ENCODE results near the gene ACOX1. TPM values are rescaled to one million over a fixed set of nuclear protein-coding genes. Genes with fewer than 3 reads are reported as not detected.

ACOX1 gene
- total and polyA plus RNA-seq, 2 of the 13 experiments (the other 11 are each of a cell fraction or from before 2014, with no cell fraction given): 86.4 to 120 TPM

DNA sequence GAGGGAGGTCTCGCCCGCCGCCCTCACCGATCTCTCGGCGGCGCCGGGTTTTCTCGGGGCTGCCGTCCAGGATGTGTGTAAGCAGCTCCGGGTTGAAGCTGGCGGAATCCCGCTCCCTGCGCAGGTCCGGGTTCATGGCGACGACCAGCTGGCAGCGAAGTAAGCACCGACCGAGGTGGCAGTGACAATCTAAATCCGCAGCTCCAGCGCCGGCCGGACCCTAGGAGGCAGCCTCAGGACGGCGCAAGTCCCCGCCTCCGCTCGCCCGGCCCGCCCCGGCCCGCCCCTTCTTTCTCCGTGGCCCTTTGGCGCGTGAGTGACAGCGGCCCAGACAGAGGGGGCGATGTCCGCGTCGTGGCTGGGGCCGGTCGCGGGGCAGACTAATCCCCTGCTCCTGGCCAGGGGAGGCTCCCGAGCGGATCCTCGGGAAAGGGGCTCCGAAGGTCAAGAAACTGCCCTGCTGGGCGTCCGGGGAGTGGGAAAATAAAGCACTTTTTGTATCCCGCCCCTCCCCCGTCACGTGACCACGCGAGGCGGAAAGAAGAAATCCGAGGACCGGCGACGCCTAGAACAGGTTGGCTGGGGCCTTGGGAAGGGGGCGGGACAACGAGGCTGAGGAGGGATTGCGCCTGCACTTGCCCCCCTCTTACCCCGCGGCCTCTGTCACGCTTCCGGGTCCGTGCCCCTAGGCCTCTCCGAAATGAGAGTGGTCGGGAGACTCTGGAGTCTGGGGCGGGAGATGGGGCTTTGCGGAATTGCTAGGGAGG is at the start of gene ACOX1, which contains the start of gene TEN1 (continued):
- TF ChIP-seq, protein P1, sequence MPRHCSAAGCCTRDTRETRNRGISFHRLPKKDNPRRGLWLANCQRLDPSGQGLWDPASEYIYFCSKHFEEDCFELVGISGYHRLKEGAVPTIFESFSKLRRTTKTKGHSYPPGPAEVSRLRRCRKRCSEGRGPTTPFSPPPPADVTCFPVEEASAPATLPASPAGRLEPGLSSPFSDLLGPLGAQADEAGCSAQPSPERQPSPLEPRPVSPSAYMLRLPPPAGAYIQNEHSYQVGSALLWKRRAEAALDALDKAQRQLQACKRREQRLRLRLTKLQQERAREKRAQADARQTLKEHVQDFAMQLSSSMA (CRISPR knock-in tag; IDR thresholded peaks at IDR 0.05): peak; percentile 93; the same call in 1 of the 2 replicates
- TF ChIP-seq AHR (CRISPR knock-in tag; IDR thresholded peaks at IDR 0.05): peak; percentile 45
- TF ChIP-seq SRF (IDR thresholded peaks at IDR 0.05; ENCODE audit: low read depth, low read length): no peak
- TF ChIP-seq, protein P2, sequence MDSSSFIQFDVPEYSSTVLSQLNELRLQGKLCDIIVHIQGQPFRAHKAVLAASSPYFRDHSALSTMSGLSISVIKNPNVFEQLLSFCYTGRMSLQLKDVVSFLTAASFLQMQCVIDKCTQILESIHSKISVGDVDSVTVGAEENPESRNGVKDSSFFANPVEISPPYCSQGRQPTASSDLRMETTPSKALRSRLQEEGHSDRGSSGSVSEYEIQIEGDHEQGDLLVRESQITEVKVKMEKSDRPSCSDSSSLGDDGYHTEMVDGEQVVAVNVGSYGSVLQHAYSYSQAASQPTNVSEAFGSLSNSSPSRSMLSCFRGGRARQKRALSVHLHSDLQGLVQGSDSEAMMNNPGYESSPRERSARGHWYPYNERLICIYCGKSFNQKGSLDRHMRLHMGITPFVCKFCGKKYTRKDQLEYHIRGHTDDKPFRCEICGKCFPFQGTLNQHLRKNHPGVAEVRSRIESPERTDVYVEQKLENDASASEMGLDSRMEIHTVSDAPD (CRISPR knock-in tag; IDR thresholded peaks at IDR 0.05): peak; percentile 37
- no peak for TF ChIP-seq ZNF274 (CRISPR knock-in tag; IDR thresholded peaks at IDR 0.05)
- TF ChIP-seq ZBTB42 (CRISPR knock-in tag; IDR thresholded peaks at IDR 0.05): no peak; the same call in none of the 2 replicates
- peak; percentile 52; the same call in 1 of the 2 replicates for TF ChIP-seq ZNF317 (CRISPR knock-in tag; IDR thresholded peaks at IDR 0.05)
- peak; percentile 72 for TF ChIP-seq IRF2 (CRISPR knock-in tag; IDR thresholded peaks at IDR 0.05)
- TF ChIP-seq FOXO1 (CRISPR knock-in tag; IDR thresholded peaks at IDR 0.05): peak; percentile 67
- TF ChIP-seq CEBPB (IDR thresholded peaks at IDR 0.05; ENCODE audit: borderline replicate concordance, low read depth, low read length): no peak
- TF ChIP-seq TBX3 (IDR thresholded peaks at IDR 0.05; ENCODE audit: borderline replicate concordance): peak; percentile 78; the same call in 1 of the 2 replicates
- 0 out of 2 replicates have a peak, but pooled peaks have one; percentile 27 for TF ChIP-seq FOSL1 (CRISPR knock-in tag; IDR thresholded peaks at IDR 0.05; ENCODE audit: borderline replicate concordance)
- TF ChIP-seq FOXK2 (IDR thresholded peaks at IDR 0.05): peak; percentile 18; the same call in 1 of the 2 replicates
- TF ChIP-seq PAWR (CRISPR knock-in tag; IDR thresholded peaks at IDR 0.05; ENCODE audit: borderline replicate concordance): peak; percentile 84; the same call in 1 of the 2 replicates
- no peak for TF ChIP-seq ZNF251 (CRISPR knock-in tag; IDR thresholded peaks at IDR 0.05)
- TF ChIP-seq KLF16 (CRISPR knock-in tag; IDR thresholded peaks at IDR 0.05): peak in 1 of 2 experiments; percentile 92; a peak in 1 of 4 replicates
- TF ChIP-seq ERF (CRISPR knock-in tag; IDR thresholded peaks at IDR 0.05): peak; percentile 89
- TF ChIP-seq, protein P3, sequence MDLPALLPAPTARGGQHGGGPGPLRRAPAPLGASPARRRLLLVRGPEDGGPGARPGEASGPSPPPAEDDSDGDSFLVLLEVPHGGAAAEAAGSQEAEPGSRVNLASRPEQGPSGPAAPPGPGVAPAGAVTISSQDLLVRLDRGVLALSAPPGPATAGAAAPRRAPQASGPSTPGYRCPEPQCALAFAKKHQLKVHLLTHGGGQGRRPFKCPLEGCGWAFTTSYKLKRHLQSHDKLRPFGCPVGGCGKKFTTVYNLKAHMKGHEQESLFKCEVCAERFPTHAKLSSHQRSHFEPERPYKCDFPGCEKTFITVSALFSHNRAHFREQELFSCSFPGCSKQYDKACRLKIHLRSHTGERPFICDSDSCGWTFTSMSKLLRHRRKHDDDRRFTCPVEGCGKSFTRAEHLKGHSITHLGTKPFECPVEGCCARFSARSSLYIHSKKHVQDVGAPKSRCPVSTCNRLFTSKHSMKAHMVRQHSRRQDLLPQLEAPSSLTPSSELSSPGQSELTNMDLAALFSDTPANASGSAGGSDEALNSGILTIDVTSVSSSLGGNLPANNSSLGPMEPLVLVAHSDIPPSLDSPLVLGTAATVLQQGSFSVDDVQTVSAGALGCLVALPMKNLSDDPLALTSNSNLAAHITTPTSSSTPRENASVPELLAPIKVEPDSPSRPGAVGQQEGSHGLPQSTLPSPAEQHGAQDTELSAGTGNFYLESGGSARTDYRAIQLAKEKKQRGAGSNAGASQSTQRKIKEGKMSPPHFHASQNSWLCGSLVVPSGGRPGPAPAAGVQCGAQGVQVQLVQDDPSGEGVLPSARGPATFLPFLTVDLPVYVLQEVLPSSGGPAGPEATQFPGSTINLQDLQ (CRISPR knock-in tag; IDR thresholded peaks at IDR 0.05): no peak
- TF ChIP-seq TAF15 (IDR thresholded peaks at IDR 0.05; ENCODE audit: low read depth, low read length, poor library complexity, severe bottlenecking): peak; percentile 66
- no peak for TF ChIP-seq ATAD3A (CRISPR knock-in tag; IDR thresholded peaks at IDR 0.05)
- TF ChIP-seq, protein P4, sequence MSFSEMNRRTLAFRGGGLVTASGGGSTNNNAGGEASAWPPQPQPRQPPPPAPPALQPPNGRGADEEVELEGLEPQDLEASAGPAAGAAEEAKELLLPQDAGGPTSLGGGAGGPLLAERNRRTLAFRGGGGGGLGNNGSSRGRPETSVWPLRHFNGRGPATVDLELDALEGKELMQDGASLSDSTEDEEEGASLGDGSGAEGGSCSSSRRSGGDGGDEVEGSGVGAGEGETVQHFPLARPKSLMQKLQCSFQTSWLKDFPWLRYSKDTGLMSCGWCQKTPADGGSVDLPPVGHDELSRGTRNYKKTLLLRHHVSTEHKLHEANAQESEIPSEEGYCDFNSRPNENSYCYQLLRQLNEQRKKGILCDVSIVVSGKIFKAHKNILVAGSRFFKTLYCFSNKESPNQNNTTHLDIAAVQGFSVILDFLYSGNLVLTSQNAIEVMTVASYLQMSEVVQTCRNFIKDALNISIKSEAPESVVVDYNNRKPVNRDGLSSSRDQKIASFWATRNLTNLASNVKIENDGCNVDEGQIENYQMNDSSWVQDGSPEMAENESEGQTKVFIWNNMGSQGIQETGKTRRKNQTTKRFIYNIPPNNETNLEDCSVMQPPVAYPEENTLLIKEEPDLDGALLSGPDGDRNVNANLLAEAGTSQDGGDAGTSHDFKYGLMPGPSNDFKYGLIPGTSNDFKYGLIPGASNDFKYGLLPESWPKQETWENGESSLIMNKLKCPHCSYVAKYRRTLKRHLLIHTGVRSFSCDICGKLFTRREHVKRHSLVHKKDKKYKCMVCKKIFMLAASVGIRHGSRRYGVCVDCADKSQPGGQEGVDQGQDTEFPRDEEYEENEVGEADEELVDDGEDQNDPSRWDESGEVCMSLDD (CRISPR knock-in tag; IDR thresholded peaks at IDR 0.05; ENCODE audit: borderline replicate concordance): no peak; the same call in none of the 2 replicates
- TF ChIP-seq EHMT2 (IDR thresholded peaks at IDR 0.05; ENCODE audit: borderline replicate concordance, low read depth, low read length): no peak
